Endometrial microvascular endothelial cells (primary cell): ENCODE data around the gene RNF26. TPM values are rescaled to one million over a fixed set of nuclear protein-coding genes. Genes with fewer than 3 reads are reported as not detected.

ENCODE experiments used
- in situ Hi-C: cut with HindIII; loops from 2 replicates; pipeline ENCODE4 v1.10.0; 2017; ENCODE audit warnings: low sequenced_read_pairs, low pct_unique_long_range_greater_than_20kb; ENCODE audit errors: inconsistent ontology term
- total RNA-seq: library from RNA; depleted of rRNA; stranded (reverse); fragments of >200 nt; gene quantifications from one replicate; pipeline ENCODE4 v1.2.3, GENCODE V29; 2015; ENCODE audit errors: inconsistent ontology term

RNF26 gene
- total RNA-seq, 1 donor from 2014 or later: 18.2 TPM

- in situ Hi-C loops: no loop called here
These were observed 32.6 kb downstream of the RNF26 start for GRCh38 chr11:119366690-119367620.

GRCh38 chr11:119367661-119368120, 33.4 kb downstream of the RNF26 start:
- in situ Hi-C loops: no loop called here

- in situ Hi-C loops: no loop called here
These were observed 34.1 kb downstream of the RNF26 start for GRCh38 chr11:119368121-119369034.

GRCh38 chr11:119369132-119369925, 35.0 kb downstream of the RNF26 start:
- in situ Hi-C loops: no loop called here

GRCh38 chr11:119370486-119371046, 36.2 kb downstream of the RNF26 start:
- in situ Hi-C loops: no loop called here

GRCh38 chr11:119371067-119371601, 36.8 kb downstream of the RNF26 start:
- in situ Hi-C loops: no loop called here

- in situ Hi-C loops: no loop called here
These were observed 37.5 kb downstream of the RNF26 start for GRCh38 chr11:119371778-119372182.

GRCh38 chr11:119372260-119373058, 38.1 kb downstream of the RNF26 start:
- in situ Hi-C loops: no loop called here

- in situ Hi-C loops: no loop called here
These were observed 39.0 kb downstream of the RNF26 start for GRCh38 chr11:119373059-119373920.

- in situ Hi-C loops: no loop called here
These were observed 39.7 kb downstream of the RNF26 start for GRCh38 chr11:119373921-119374631.

- in situ Hi-C loops: no loop called here
These were observed 40.5 kb downstream of the RNF26 start for GRCh38 chr11:119374632-119375336.

GRCh38 chr11:119375337-119376196, 41.2 kb downstream of the RNF26 start:
- in situ Hi-C loops: no loop called here

GRCh38 chr11:119376197-119376847, 42.0 kb downstream of the RNF26 start:
- in situ Hi-C loops: no loop called here
